ENCODE measurements around the gene ACTR3. TPM values are rescaled to one million over a fixed set of nuclear protein-coding genes. Genes with fewer than 3 reads are reported as not detected.

Gene ACTR3
- total RNA-seq, 1 donor from 2014 or later: 105 TPM

- intact Hi-C loops (cut with DNase I): no loop called here
- DNase-seq (ENCODE audit: extremely low spot score in 2 of 2): no peak
- peaks cover 92% of the 10 kb centered on the region for H3K4me1 ChIP-seq
- no peak overlapping the region for H3K27ac ChIP-seq
- H3K27me3 ChIP-seq: no peaks in the 10 kb centered on the region
- H3K36me3 ChIP-seq: no peaks in the 10 kb centered on the region
- TF ChIP-seq POLR2AphosphoS5 (IDR thresholded peaks at IDR 0.05; ENCODE audit: insufficient read depth in 1 of 2, low read depth in 1 of 2): no peak
- TF ChIP-seq CTCF (IDR thresholded peaks at IDR 0.05): no peak
- no peak for TF ChIP-seq POLR2A (IDR thresholded peaks at IDR 0.05)
- H3K4me3 ChIP-seq: no peak overlapping the region
- H3K9me3 ChIP-seq: no peaks in the 10 kb centered on the region
Measured at GRCh38 chr2:113895301-113895700, 5.4 kb downstream of the ACTR3 start.

GRCh38 chr2:113895819-113896563, 6.1 kb downstream of the ACTR3 start:
- H3K27me3 ChIP-seq: no peaks in the 10 kb centered on the region
- peaks cover 99% of the 10 kb centered on the region for H3K4me1 ChIP-seq
- DNase-seq (ENCODE audit: extremely low spot score in 2 of 2): no peak
- H3K36me3 ChIP-seq: no peaks in the 10 kb centered on the region
- H3K27ac ChIP-seq: no peak overlapping the region
- no peaks in the 10 kb centered on the region for H3K9me3 ChIP-seq
- intact Hi-C loops (cut with DNase I): no loop called here
- TF ChIP-seq CTCF (IDR thresholded peaks at IDR 0.05): no peak
- TF ChIP-seq POLR2A (IDR thresholded peaks at IDR 0.05): no peak
- TF ChIP-seq POLR2AphosphoS5 (IDR thresholded peaks at IDR 0.05; ENCODE audit: insufficient read depth in 1 of 2, low read depth in 1 of 2): no peak
- no peak overlapping the region for H3K4me3 ChIP-seq

- H3K36me3 ChIP-seq: no peaks in the 10 kb centered on the region
- H3K4me1 ChIP-seq: peaks cover 94% of the 10 kb centered on the region
- H3K27me3 ChIP-seq: no peaks in the 10 kb centered on the region
- H3K9me3 ChIP-seq: no peaks in the 10 kb centered on the region
- no peak overlapping the region for H3K27ac ChIP-seq
- DNase-seq (ENCODE audit: extremely low spot score in 2 of 2): no peak
- TF ChIP-seq POLR2A (IDR thresholded peaks at IDR 0.05) (no peak), POLR2AphosphoS5 (IDR thresholded peaks at IDR 0.05; ENCODE audit: insufficient read depth in 1 of 2, low read depth in 1 of 2) (no peak), CTCF (IDR thresholded peaks at IDR 0.05) (no peak)
- intact Hi-C loops (cut with DNase I): no loop called here
- H3K4me3 ChIP-seq: no peak overlapping the region
Measured at GRCh38 chr2:113896791-113897190, 6.9 kb downstream of the ACTR3 start.

- no peaks in the 10 kb centered on the region for H3K27me3 ChIP-seq
- H3K27ac ChIP-seq: no peak overlapping the region
- TF ChIP-seq CTCF (IDR thresholded peaks at IDR 0.05) (no peak), POLR2AphosphoS5 (IDR thresholded peaks at IDR 0.05; ENCODE audit: insufficient read depth in 1 of 2, low read depth in 1 of 2) (no peak), POLR2A (IDR thresholded peaks at IDR 0.05) (no peak)
- no peaks in the 10 kb centered on the region for H3K36me3 ChIP-seq
- H3K4me1 ChIP-seq: peaks cover 91% of the 10 kb centered on the region
- intact Hi-C loops (cut with DNase I): no loop called here
- H3K4me3 ChIP-seq: no peak overlapping the region
- H3K9me3 ChIP-seq: no peaks in the 10 kb centered on the region
- no peak for DNase-seq (ENCODE audit: extremely low spot score in 2 of 2)
Measured at GRCh38 chr2:113898081-113898480, 8.2 kb downstream of the ACTR3 start.

- no peak overlapping the region for H3K27ac ChIP-seq
- no peak for DNase-seq (ENCODE audit: extremely low spot score in 2 of 2)
- intact Hi-C loops (cut with DNase I): no loop called here
- peaks cover 90% of the 10 kb centered on the region for H3K4me1 ChIP-seq
- H3K36me3 ChIP-seq: no peaks in the 10 kb centered on the region
- H3K27me3 ChIP-seq: no peaks in the 10 kb centered on the region
- no peak overlapping the region for H3K4me3 ChIP-seq
- no peaks in the 10 kb centered on the region for H3K9me3 ChIP-seq
- TF ChIP-seq POLR2AphosphoS5 (IDR thresholded peaks at IDR 0.05; ENCODE audit: insufficient read depth in 1 of 2, low read depth in 1 of 2): no peak
- no peak for TF ChIP-seq POLR2A (IDR thresholded peaks at IDR 0.05)
- no peak for TF ChIP-seq CTCF (IDR thresholded peaks at IDR 0.05)
Measured at GRCh38 chr2:113899166-113899565, 9.3 kb downstream of the ACTR3 start.

Measured in vagina (tissue), 2 donors.